ENCODE results near the gene GPBP1.

GPBP1 gene

DNA sequence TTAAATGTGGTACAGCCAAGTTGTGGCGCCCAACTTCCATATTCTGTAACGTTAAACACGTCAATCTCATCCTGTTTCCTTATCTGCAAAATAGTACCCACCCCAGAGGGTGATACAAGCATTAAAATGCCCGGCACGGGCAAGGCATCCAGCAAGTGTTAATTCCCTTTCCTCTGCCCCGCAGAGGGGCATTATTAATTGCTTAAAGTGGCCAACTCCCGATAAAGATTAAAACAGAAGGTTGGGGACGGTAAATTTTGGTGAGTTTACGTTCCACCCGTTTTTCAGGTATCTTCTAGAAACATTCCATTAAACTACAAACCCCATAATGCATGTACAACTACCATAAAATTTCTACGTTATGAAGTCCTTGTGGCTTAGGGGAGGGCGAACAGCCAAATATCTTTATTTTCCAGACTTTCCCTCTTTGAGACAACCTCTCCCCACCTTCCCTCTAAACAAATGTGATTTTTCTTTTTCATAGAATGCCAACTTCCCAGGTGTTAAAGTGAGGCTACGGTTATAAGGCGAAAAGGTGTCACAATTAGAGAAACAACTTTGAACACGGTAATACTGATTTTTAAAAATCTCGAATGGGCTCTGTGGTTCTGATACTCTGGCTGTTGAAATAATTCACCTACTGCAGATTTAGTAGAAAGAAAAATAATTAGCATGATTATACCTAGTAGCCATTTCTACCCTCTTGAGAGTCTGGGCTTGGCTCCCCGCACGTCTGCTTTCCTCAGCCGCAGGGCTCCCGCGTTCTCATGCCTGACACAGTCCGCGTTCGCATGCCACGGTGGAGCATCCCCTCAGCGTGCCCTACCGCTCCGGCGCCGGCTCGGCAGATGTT, 1.2 kb upstream of the GPBP1 start:
- H2AFZ ChIP-seq (ENCODE audit: low read depth, low read length) = peak overlapping the region; percentile 95
- H3K9ac ChIP-seq (ENCODE audit: low read depth, low read length) = peak overlapping the region; percentile 91
- DNase-seq (peak; percentile 19), ATAC-seq (ENCODE audit: insufficient read depth, low read depth) (no peak)
- H3K4me2 ChIP-seq (ENCODE audit: insufficient read depth, low read length) = peak overlapping the region; percentile 94
- no peaks in the 10 kb centered on the region for H3K9me3 ChIP-seq (ENCODE audit: insufficient read depth, low read length, severe bottlenecking)
- H3K27me3 ChIP-seq (ENCODE audit: insufficient read depth, low read length, poor library complexity) = peaks cover 5% of the 10 kb centered on the region
- TF ChIP-seq, protein P1, sequence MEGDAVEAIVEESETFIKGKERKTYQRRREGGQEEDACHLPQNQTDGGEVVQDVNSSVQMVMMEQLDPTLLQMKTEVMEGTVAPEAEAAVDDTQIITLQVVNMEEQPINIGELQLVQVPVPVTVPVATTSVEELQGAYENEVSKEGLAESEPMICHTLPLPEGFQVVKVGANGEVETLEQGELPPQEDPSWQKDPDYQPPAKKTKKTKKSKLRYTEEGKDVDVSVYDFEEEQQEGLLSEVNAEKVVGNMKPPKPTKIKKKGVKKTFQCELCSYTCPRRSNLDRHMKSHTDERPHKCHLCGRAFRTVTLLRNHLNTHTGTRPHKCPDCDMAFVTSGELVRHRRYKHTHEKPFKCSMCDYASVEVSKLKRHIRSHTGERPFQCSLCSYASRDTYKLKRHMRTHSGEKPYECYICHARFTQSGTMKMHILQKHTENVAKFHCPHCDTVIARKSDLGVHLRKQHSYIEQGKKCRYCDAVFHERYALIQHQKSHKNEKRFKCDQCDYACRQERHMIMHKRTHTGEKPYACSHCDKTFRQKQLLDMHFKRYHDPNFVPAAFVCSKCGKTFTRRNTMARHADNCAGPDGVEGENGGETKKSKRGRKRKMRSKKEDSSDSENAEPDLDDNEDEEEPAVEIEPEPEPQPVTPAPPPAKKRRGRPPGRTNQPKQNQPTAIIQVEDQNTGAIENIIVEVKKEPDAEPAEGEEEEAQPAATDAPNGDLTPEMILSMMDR (IDR thresholded peaks at IDR 0.05; ENCODE audit: borderline replicate concordance, extremely low read depth, low read length, poor library complexity, severe bottlenecking) = no peak
- TF ChIP-seq EZH2 (IDR thresholded peaks at IDR 0.05; ENCODE audit: borderline replicate concordance, low read depth, low read length, severe bottlenecking) = no peak
- peak overlapping the region; percentile 75 to 76 for H3K4me3 ChIP-seq (ENCODE audit: low read depth in 1 of 2, low read length in 2 of 2)
- H3K79me2 ChIP-seq (ENCODE audit: insufficient read depth, low read length) = peaks cover 43% of the 10 kb centered on the region
- peak overlapping the region; percentile 76 for H3K27ac ChIP-seq (ENCODE audit: low read length)
- H3K4me1 ChIP-seq (ENCODE audit: insufficient read depth, low read length) = peaks cover 46% of the 10 kb centered on the region
- H4K20me1 ChIP-seq (ENCODE audit: insufficient read depth, low read length) = peaks cover 28% of the 10 kb centered on the region
- peaks cover 9% of the 10 kb centered on the region for H3K36me3 ChIP-seq (ENCODE audit: insufficient read depth, low read length)

DNA sequence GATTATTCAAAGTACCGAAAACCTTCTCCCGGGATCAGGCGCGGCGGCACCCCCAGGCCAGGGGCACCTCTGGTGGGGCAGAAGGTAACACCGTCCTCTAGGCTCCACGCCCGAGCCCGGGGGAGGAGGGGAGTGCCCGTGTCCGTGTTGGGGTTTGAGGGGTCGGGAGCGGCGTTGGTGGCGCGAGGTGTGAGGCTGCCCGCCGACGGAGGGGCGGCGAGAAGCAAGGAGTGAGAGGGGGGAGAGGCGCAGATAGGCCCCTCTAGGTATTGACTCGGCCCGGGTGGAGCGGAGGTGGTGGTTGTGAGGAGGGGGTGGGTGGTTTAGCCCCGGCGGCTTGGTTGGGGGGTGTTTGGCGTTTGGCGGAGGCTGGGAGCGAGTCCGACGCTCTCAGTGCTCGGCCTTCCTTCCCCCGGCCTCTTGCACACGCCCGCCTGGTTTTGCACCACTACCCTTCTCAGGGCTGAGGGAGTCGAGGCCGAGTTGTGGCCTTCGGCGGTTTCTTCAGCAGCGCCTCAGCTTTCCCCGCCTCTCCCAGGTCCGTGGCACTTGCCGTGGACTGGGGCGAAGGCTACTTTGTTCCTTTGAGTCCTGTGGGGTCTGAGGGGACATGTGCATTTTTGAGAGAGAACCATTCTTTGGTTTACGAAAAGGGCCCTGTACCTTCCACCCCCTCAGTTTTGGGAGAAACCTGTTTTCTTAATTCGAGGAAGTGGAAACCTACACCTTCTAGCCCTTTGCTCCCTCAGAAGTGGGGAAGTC, 450 bp downstream of the GPBP1 start:
- Histone ChIP-seq H3K4me2 (ENCODE audit: insufficient read depth, low read length) (peak overlapping the region; percentile 94), H2AFZ (ENCODE audit: low read depth, low read length) (peak overlapping the region; percentile 90), H3K9ac (ENCODE audit: low read depth, low read length) (peak overlapping the region; percentile 91), H3K36me3 (ENCODE audit: insufficient read depth, low read length) (peaks cover 24% of the 10 kb centered on the region), H3K4me1 (ENCODE audit: insufficient read depth, low read length) (peaks cover 62% of the 10 kb centered on the region), H3K79me2 (ENCODE audit: insufficient read depth, low read length) (peaks cover 59% of the 10 kb centered on the region), H4K20me1 (ENCODE audit: insufficient read depth, low read length) (peaks cover 43% of the 10 kb centered on the region), H3K4me3 (ENCODE audit: low read depth in 1 of 2, low read length in 2 of 2) (peak overlapping the region; percentile 75 to 76), H3K9me3 (ENCODE audit: insufficient read depth, low read length, severe bottlenecking) (no peaks in the 10 kb centered on the region), H3K27me3 (ENCODE audit: insufficient read depth, low read length, poor library complexity) (peaks cover 5% of the 10 kb centered on the region), H3K27ac (ENCODE audit: low read length) (peak overlapping the region; percentile 95)
- no peak for DNase-seq
- TF ChIP-seq EZH2 (IDR thresholded peaks at IDR 0.05; ENCODE audit: borderline replicate concordance, low read depth, low read length, severe bottlenecking) = no peak
- TF ChIP-seq, protein P1 (IDR thresholded peaks at IDR 0.05; ENCODE audit: borderline replicate concordance, extremely low read depth, low read length, poor library complexity, severe bottlenecking) = no peak
- peak; percentile 6 for ATAC-seq (ENCODE audit: insufficient read depth, low read depth)

DNA sequence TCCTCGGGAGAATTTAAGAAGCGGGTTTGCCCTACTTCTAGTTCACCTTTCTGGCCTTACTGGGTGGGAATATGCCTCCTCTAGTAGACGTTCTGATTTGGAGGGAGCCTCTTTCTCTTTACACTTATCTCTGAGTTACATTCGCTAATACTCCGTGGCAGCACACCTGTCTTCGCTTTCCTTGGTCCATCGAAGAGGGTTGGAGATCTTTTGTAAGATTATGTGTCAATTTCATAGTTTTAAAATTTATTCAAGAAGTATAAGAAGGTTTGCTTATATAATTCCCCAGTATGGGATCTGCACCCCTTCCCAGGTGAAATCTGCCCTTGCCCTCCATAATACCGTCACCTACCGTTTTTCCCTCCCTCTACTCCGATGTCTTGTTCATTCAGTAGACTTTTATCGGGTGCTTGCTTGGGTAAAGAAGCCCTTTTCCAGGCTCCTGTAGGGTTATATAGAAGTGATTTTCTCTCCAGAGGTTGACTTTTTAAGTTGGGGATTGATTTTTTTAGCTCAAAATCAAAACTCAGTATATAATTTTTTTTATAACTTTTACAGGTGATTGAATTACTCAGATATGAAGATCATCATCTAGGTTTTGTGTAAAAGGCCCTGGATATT, 1.1 kb downstream of the GPBP1 start:
- H3K36me3 ChIP-seq (ENCODE audit: insufficient read depth, low read length) = peaks cover 31% of the 10 kb centered on the region
- H3K4me1 ChIP-seq (ENCODE audit: insufficient read depth, low read length) = peaks cover 69% of the 10 kb centered on the region
- peak overlapping the region; percentile 95 for H3K27ac ChIP-seq (ENCODE audit: low read length)
- no peak for DNase-seq
- peak overlapping the region; percentile 75 to 76 for H3K4me3 ChIP-seq (ENCODE audit: low read depth in 1 of 2, low read length in 2 of 2)
- H3K27me3 ChIP-seq (ENCODE audit: insufficient read depth, low read length, poor library complexity) = peaks cover 5% of the 10 kb centered on the region
- H4K20me1 ChIP-seq (ENCODE audit: insufficient read depth, low read length) = peaks cover 50% of the 10 kb centered on the region
- peaks cover 66% of the 10 kb centered on the region for H3K79me2 ChIP-seq (ENCODE audit: insufficient read depth, low read length)
- peak overlapping the region; percentile 94 for H3K4me2 ChIP-seq (ENCODE audit: insufficient read depth, low read length)
- no peak for TF ChIP-seq EZH2 (IDR thresholded peaks at IDR 0.05; ENCODE audit: borderline replicate concordance, low read depth, low read length, severe bottlenecking)
- TF ChIP-seq, protein P1 (IDR thresholded peaks at IDR 0.05; ENCODE audit: borderline replicate concordance, extremely low read depth, low read length, poor library complexity, severe bottlenecking) = no peak
- H3K9me3 ChIP-seq (ENCODE audit: insufficient read depth, low read length, severe bottlenecking) = no peaks in the 10 kb centered on the region
- peak overlapping the region; percentile 91 for H3K9ac ChIP-seq (ENCODE audit: low read depth, low read length)
- ATAC-seq (ENCODE audit: insufficient read depth, low read depth) = no peak
- no peak overlapping the region for H2AFZ ChIP-seq (ENCODE audit: low read depth, low read length)

Data from DND-41 (cell line).